Thyroid gland (tissue), 4 donors: ENCODE results near the gene RECQL.

ENCODE experiments used
- POLR2A ChIP-seq, 2 donors: fragments of 450-650 bp; IDR thresholded peaks; one replicate each; pipeline ENCODE4 v1.6.1; 2017; ENCODE audit warnings: antibody characterized with exemption in 2 of 2, mild to moderate bottlenecking in 2 of 2, moderate library complexity in 1 of 2
- TF ChIP-seq, protein P1 (sequence below), 6 experiments: fragments of 200-600 bp in 3 of 6; fragments of 450-650 bp in 3 of 6; sonication (generic) in 3 of 6; IDR thresholded peaks; one replicate each; pipeline ENCODE4 v1.5.1; 2016 to 2019; ENCODE audit warnings: antibody characterized with exemption in 6 of 6, mild to moderate bottlenecking in 2 of 6, inconsistent platforms in 1 of 6, moderate library complexity in 1 of 6

DNA sequence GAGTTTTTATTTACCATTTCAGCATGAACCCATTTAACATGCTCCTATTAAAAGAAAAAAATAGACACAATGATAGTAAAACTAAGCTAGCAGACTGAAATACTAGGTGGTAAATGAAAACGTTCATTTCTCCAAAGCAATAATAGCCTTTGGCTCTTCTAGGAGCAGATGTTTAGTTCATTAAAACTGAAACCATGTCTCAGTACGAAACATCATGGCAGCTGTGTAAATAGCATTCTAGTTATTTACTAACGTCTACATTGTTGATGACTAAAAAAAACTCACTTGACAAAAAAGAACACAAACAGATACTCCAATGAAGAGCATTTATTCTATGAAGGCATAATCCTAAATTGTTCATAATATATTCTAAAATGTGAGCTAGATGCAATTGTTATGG is 17.9 kb downstream of the RECQL start:
- TF ChIP-seq POLR2A (IDR thresholded peaks at IDR 0.05) = no peak
- TF ChIP-seq, protein P1, sequence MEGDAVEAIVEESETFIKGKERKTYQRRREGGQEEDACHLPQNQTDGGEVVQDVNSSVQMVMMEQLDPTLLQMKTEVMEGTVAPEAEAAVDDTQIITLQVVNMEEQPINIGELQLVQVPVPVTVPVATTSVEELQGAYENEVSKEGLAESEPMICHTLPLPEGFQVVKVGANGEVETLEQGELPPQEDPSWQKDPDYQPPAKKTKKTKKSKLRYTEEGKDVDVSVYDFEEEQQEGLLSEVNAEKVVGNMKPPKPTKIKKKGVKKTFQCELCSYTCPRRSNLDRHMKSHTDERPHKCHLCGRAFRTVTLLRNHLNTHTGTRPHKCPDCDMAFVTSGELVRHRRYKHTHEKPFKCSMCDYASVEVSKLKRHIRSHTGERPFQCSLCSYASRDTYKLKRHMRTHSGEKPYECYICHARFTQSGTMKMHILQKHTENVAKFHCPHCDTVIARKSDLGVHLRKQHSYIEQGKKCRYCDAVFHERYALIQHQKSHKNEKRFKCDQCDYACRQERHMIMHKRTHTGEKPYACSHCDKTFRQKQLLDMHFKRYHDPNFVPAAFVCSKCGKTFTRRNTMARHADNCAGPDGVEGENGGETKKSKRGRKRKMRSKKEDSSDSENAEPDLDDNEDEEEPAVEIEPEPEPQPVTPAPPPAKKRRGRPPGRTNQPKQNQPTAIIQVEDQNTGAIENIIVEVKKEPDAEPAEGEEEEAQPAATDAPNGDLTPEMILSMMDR (IDR thresholded peaks at IDR 0.05) = no peak
